ENCODE data around the gene RAB3IL1.

- TF ChIP-seq THAP7 (CRISPR knock-in tag; IDR thresholded peaks at IDR 0.05) (no peak), TRIM25 (IDR thresholded peaks at IDR 0.05; ENCODE audit: borderline replicate concordance) (no peak), BMI1 (IDR thresholded peaks at IDR 0.05; ENCODE audit: low read length) (no peak), FOS (IDR thresholded peaks at IDR 0.05; ENCODE audit: extremely low read depth, insufficient read length) (no peak), ZNF282 (CRISPR knock-in tag; IDR thresholded peaks at IDR 0.05) (no peak), HNRNPUL1 (IDR thresholded peaks at IDR 0.05; ENCODE audit: low read length) (no peak), ZNF445 (CRISPR knock-in tag; IDR thresholded peaks at IDR 0.05; ENCODE audit: low read depth) (no peak), HMGXB4 (CRISPR knock-in tag; IDR thresholded peaks at IDR 0.05) (no peak), CTCF (IDR thresholded peaks at IDR 0.05 in 2 of 3, conservative IDR thresholded peaks at IDR 0.05 in 1 of 3; ENCODE audit: insufficient read depth in 2 of 3, low read depth in 1 of 3, low read length in 3 of 3) (no peak)
These were observed 34.5 kb downstream of the RAB3IL1 start for GRCh38 chr11:61882879-61883278.

All from K562 (cell line).